ENCODE results near the gene ZNF530. TPM values are rescaled to one million over a fixed set of nuclear protein-coding genes. Genes with fewer than 3 reads are reported as not detected.

ZNF530 gene
- total RNA-seq, 4 donors from 2014 or later: 0.70 to 3.9 (median 1.8) TPM

DNA sequence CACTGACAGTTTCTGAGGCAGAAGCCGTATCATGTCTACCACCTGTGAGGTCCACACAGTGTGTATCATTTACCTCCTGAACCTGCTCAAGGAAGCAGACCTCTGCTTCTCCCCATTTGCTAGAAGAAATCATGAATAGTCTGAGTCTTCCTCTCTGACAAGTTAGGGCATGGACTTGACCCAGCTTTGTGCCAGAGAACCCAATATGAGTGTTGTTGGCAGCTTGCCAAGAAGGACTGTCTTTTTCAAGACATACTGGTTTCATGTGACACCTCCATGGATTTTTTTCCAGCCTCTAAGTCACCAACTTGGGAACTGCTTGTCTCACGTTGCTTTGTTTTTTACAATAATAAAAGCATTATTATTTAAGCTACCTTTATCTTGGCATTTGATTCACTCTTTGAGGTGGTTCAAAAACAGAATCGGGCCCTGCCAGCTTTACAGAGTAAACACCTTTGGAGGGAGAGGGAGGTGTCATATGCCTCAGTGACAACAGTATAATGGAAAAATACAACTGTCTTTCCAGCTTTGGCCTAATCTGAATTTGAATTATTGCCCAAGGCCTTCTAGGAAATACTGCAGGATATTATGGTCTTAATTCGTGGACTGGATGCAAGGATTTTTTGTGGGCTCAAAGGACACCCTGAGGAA is 42.8 kb downstream of the ZNF530 start:
- Histone ChIP-seq H3K27me3 (no peaks in the 10 kb centered on the region), H3K36me3 (peaks cover 23 to 56% (median 24%) of the 10 kb centered on the region in 3 donors), H3K4me3 (no peak overlapping the region), H3K9me3 (peaks cover 10 to 79% (median 40%) of the 10 kb centered on the region in 3 donors), H3K27ac (peak overlapping the region in 1 of 4 donors; percentile 14), H3K4me1 (peaks cover 0 to 6% (median 0%) of the 10 kb centered on the region in 3 donors)
- DNase-seq: no peak
- 51 to 55% methylated on average over 4 of the region's 4 CpGs for WGBS, 2 donors
- no peak for TF ChIP-seq POLR2A (IDR thresholded peaks at IDR 0.05)
- TF ChIP-seq, protein P1, sequence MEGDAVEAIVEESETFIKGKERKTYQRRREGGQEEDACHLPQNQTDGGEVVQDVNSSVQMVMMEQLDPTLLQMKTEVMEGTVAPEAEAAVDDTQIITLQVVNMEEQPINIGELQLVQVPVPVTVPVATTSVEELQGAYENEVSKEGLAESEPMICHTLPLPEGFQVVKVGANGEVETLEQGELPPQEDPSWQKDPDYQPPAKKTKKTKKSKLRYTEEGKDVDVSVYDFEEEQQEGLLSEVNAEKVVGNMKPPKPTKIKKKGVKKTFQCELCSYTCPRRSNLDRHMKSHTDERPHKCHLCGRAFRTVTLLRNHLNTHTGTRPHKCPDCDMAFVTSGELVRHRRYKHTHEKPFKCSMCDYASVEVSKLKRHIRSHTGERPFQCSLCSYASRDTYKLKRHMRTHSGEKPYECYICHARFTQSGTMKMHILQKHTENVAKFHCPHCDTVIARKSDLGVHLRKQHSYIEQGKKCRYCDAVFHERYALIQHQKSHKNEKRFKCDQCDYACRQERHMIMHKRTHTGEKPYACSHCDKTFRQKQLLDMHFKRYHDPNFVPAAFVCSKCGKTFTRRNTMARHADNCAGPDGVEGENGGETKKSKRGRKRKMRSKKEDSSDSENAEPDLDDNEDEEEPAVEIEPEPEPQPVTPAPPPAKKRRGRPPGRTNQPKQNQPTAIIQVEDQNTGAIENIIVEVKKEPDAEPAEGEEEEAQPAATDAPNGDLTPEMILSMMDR (IDR thresholded peaks at IDR 0.05): no peak
- intact Hi-C loops (cut with DNase I): no loop called here

DNA sequence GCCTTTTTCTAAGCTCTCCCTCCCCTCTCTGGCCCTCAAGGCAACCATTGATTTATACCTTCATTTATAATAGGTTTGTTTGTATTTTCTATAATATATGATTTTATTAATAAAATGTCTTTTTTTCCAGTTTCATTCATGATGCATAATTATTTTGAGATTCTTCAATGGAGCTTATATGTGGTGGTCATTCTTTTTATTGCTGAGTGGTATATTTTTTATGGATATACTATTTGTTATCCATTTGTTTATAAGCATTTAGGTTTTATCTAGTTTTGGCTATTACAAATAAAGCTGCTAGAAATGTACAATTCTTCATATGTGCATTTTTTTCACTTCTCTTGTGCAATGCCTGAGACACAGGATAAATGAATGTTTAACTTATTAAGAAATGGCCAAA is 44.0 kb downstream of the ZNF530 start:
- peaks cover 0 to 6% (median 0%) of the 10 kb centered on the region in 3 donors for H3K4me1 ChIP-seq
- peaks cover 23 to 44% (median 24%) of the 10 kb centered on the region in 3 donors for H3K36me3 ChIP-seq
- peaks cover 0 to 75% (median 28%) of the 10 kb centered on the region in 3 donors for H3K9me3 ChIP-seq
- no peak for TF ChIP-seq POLR2A (IDR thresholded peaks at IDR 0.05)
- TF ChIP-seq, protein P1 (IDR thresholded peaks at IDR 0.05): no peak
- DNase-seq: no peak
- H3K27ac ChIP-seq: no peak overlapping the region
- H3K27me3 ChIP-seq: no peaks in the 10 kb centered on the region
- no peak overlapping the region for H3K4me3 ChIP-seq
- intact Hi-C loops (cut with DNase I): no loop called here

DNA sequence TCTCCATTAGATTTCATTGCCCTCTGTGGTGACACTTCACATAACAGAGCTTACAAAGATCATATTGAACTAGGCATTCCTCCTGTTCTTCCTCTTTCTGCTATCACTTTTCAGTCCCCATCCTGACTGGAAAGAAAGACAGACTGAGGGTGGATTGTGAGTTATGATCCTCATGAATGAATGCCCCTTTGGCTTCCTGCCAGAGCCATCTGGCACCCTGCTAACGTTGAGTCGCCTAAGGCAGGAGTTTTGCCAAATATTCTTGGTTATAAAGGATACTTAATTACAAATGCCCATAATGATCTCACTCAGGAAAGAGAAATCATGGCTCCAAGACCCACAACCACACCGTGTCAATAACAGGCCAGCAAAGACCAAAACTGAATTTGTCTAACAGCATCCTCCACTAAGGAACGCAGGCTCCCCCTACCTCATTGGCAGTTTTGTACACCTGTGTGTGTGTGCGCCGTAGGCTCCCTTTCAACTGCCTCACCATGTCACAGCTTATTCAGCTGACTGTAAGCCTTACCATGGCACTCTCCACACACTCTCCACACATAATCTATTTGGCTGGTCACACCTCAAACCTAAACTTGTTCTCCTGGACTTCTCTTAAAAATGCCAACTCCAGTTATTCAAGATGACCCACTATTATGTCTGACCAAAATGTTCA is 48.8 kb downstream of the ZNF530 start:
- 48 to 65% methylated on average over 6 of the region's 6 CpGs for WGBS, 2 donors
- intact Hi-C loops (cut with DNase I): no loop called here

DNA sequence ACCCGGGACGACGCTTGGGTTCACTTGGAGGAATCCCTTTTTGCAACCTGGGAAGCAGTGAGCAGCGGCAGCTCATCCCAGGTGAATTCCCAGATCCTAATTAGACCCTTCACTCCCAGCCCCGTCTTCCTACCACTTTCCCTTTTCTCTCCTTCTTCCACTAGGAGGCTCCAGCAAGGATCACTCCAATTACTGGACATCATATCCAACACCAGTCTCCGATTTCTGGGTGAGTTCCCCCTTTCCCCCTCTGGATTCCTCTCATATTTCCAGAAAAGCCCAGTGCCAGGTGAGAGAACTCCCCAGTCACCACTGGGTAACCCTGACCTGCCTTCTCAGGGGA is 51.9 kb downstream of the ZNF530 start:
- peaks cover 0 to 40% (median 0%) of the 10 kb centered on the region in 3 donors for H3K9me3 ChIP-seq
- peaks cover 0 to 12% (median 0%) of the 10 kb centered on the region in 4 donors for H3K27me3 ChIP-seq
- TF ChIP-seq, protein P1 (IDR thresholded peaks at IDR 0.05): no peak
- TF ChIP-seq POLR2A (IDR thresholded peaks at IDR 0.05): no peak
- peaks cover 0 to 14% (median 0%) of the 10 kb centered on the region in 3 donors for H3K4me1 ChIP-seq
- intact Hi-C loops (cut with DNase I): no loop called here
- H3K27ac ChIP-seq: peak overlapping the region in 1 of 4 donors; percentile 26
- no peaks in the 10 kb centered on the region for H3K36me3 ChIP-seq
- DNase-seq: no peak
- H3K4me3 ChIP-seq: peak overlapping the region in 1 of 4 donors; percentile 4
- WGBS, 2 donors: 33 to 47% methylated on average over 6 of the region's 6 CpGs

More for the DNA sequence above, 48.8 kb downstream of the ZNF530 start:
- peaks cover 0 to 48% (median 5%) of the 10 kb centered on the region in 3 donors for H3K9me3 ChIP-seq
- no peak overlapping the region for H3K27ac ChIP-seq
- no peaks in the 10 kb centered on the region for H3K36me3 ChIP-seq
- DNase-seq: no peak
- TF ChIP-seq, protein P1 (IDR thresholded peaks at IDR 0.05): no peak
- TF ChIP-seq POLR2A (IDR thresholded peaks at IDR 0.05): no peak
- H3K4me3 ChIP-seq: no peak overlapping the region
- H3K4me1 ChIP-seq: peaks cover 0 to 14% (median 0%) of the 10 kb centered on the region in 3 donors
- no peaks in the 10 kb centered on the region for H3K27me3 ChIP-seq

DNA sequence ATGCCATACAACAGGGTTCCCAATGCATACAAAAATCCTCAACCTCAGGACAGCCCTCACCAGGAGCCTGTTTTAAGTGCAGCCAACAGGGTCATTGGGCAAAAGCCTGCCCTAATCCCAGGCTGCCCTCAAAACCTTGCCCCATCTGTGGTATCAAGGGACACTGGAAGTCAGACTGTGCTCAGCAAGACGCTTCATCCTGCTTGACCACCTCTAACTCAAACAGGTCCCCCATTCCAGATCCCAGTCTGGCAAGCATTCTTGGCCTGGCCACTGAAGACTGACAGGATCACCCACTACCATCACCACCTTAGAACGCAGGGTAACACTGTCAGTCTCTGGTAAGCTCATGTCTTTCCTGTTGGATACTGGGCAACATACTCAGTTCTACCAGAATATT is 54.0 kb downstream of the ZNF530 start:
- H3K4me1 ChIP-seq: peaks cover 0 to 14% (median 0%) of the 10 kb centered on the region in 3 donors
- peaks cover 0 to 24% (median 0%) of the 10 kb centered on the region in 3 donors for H3K9me3 ChIP-seq
- H3K4me3 ChIP-seq: no peak overlapping the region
- H3K36me3 ChIP-seq: no peaks in the 10 kb centered on the region
- peaks cover 0 to 18% (median 0%) of the 10 kb centered on the region in 4 donors for H3K27me3 ChIP-seq
- TF ChIP-seq, protein P1 (IDR thresholded peaks at IDR 0.05): no peak
- TF ChIP-seq POLR2A (IDR thresholded peaks at IDR 0.05): no peak
- H3K27ac ChIP-seq: no peak overlapping the region
- 74 to 78% methylated on average over 2 of the region's 2 CpGs for WGBS, 2 donors
- intact Hi-C loops (cut with DNase I): no loop called here
- DNase-seq: no peak
